Daoy (cell line): ENCODE data around the gene KCNIP4. TPM values are rescaled to one million over a fixed set of nuclear protein-coding genes. Genes with fewer than 3 reads are reported as not detected.
"Not testable (repeated sequence)": the region's sequence is repeated elsewhere in the genome, so short reads cannot be mapped to it uniquely, and the experiment has no call there.

Experiments used
- DNase-seq: peaks from one replicate; pipeline ENCODE4 v3.0.0-alpha.2; 2015; ENCODE audit warnings: low read depth
- total RNA-seq: library from RNA; depleted of rRNA; stranded (reverse); fragments of >200 nt; shearing (Covaris generic); gene quantifications from 2 replicates; pipeline ENCODE4 v1.2.3, GENCODE V29; 2014; rRNA removed

Gene KCNIP4
- not detected in 2 replicates for total RNA-seq

- DNase-seq = no peak
These were observed at the start of gene KCNIP4 for GRCh38 chr4:21948347-21949072. TSS of gene KCNIP4 (minus strand) at chr4:21948772.

- DNase-seq = not testable (repeated sequence)
These were observed 48.0 kb upstream of the KCNIP4 start for GRCh38 chr4:21996618-21997017.

- DNase-seq = no peak
These were observed 43.8 kb upstream of the KCNIP4 start for GRCh38 chr4:21992330-21992729.

- no peak for DNase-seq
These were observed 43.0 kb upstream of the KCNIP4 start for GRCh38 chr4:21991562-21991961.

GRCh38 chr4:21991050-21991449, 42.5 kb upstream of the KCNIP4 start:
- DNase-seq = no peak

GRCh38 chr4:21989351-21989750, 40.8 kb upstream of the KCNIP4 start:
- no peak for DNase-seq

GRCh38 chr4:21986307-21986706, 37.7 kb upstream of the KCNIP4 start:
- no peak for DNase-seq

GRCh38 chr4:21982087-21982486, 33.5 kb upstream of the KCNIP4 start:
- DNase-seq = no peak

GRCh38 chr4:21979196-21979595, 30.6 kb upstream of the KCNIP4 start:
- DNase-seq = no peak

- no peak for DNase-seq
These were observed 27.6 kb upstream of the KCNIP4 start for GRCh38 chr4:21976166-21976565.

GRCh38 chr4:21973850-21974249, 25.3 kb upstream of the KCNIP4 start:
- no peak for DNase-seq

- DNase-seq = no peak
These were observed 16.3 kb upstream of the KCNIP4 start for GRCh38 chr4:21964762-21965319.

- no peak for DNase-seq
These were observed 14.1 kb upstream of the KCNIP4 start for GRCh38 chr4:21962691-21963090.

GRCh38 chr4:21960793-21961192, 12.2 kb upstream of the KCNIP4 start:
- no peak for DNase-seq

GRCh38 chr4:21954916-21955315, 6.3 kb upstream of the KCNIP4 start:
- no peak for DNase-seq

- no peak for DNase-seq
These were observed 5.1 kb upstream of the KCNIP4 start for GRCh38 chr4:21953653-21954052.

GRCh38 chr4:21952549-21952948, 4.0 kb upstream of the KCNIP4 start:
- DNase-seq = no peak

GRCh38 chr4:21949073-21949457, 493 bp upstream of the KCNIP4 start:
- DNase-seq = no peak

- DNase-seq = no peak
These were observed 703 bp downstream of the KCNIP4 start for GRCh38 chr4:21947791-21948346.

- no peak for DNase-seq
These were observed 1.7 kb downstream of the KCNIP4 start for GRCh38 chr4:21946858-21947257.

- no peak for DNase-seq
These were observed 26.9 kb downstream of the KCNIP4 start for GRCh38 chr4:21921526-21922180.

GRCh38 chr4:21915761-21916160, 32.8 kb downstream of the KCNIP4 start:
- DNase-seq = no peak

- DNase-seq = no peak
These were observed 46.7 kb downstream of the KCNIP4 start for GRCh38 chr4:21901831-21902230.
